Activated T-cell treated with anti-CD3 and anti-CD28 coated beads, Interleukin-2, amount 50 U/mL, for 24 hours (primary cell): ENCODE data around the gene FCER1G.
A peak's percentile ranks its signal among the peaks of the same experiment; 100 is the strongest.
"Not testable (repeated sequence)": the region's sequence is repeated elsewhere in the genome, so short reads cannot be mapped to it uniquely, and the experiment has no call there.

Source experiments
- DNase-seq: peaks from one replicate; pipeline ENCODE4 v3.0.0-alpha.2; 2020
- H3K27ac Mint-ChIP-seq: 2 replicates; pipeline ENCODE4 v1.8.0; 2020; ENCODE audit warnings: mild to moderate bottlenecking, mixed read lengths
- H3K27me3 Mint-ChIP-seq: 2 replicates; pipeline ENCODE4 v1.8.0; 2020; ENCODE audit warnings: mixed read lengths
- H3K36me3 Mint-ChIP-seq: 2 replicates; pipeline ENCODE4 v1.8.0; 2020; ENCODE audit warnings: low read depth, mixed read lengths
- H3K4me1 Mint-ChIP-seq: 2 replicates; pipeline ENCODE4 v1.8.0; 2020; ENCODE audit warnings: low read depth, mixed read lengths
- H3K4me3 Mint-ChIP-seq: 2 replicates; pipeline ENCODE4 v1.8.0; 2020; ENCODE audit warnings: mild to moderate bottlenecking, moderate library complexity, mixed read lengths
- H3K9me3 Mint-ChIP-seq: 2 replicates; pipeline ENCODE4 v1.8.0; 2020; ENCODE audit warnings: mixed read lengths

FCER1G gene

GRCh38 chr1:161209790-161210409, 5.2 kb upstream of the FCER1G start:
- Mint-ChIP-seq H3K27me3 (no peaks in the 10 kb centered on the region), H3K27ac (peak overlapping the region; percentile 88), H3K4me1 (peaks cover 35% of the 10 kb centered on the region), H3K36me3 (peaks cover 91% of the 10 kb centered on the region), H3K9me3 (no peaks in the 10 kb centered on the region), H3K4me3 (no peak overlapping the region)
- peak; percentile 76 for DNase-seq

GRCh38 chr1:161214369-161214768, 726 bp upstream of the FCER1G start:
- Mint-ChIP-seq H3K36me3 (peaks cover 60% of the 10 kb centered on the region), H3K4me1 (peaks cover 46% of the 10 kb centered on the region), H3K27me3 (no peaks in the 10 kb centered on the region), H3K27ac (no peak overlapping the region), H3K4me3 (no peak overlapping the region), H3K9me3 (no peaks in the 10 kb centered on the region)
- no peak for DNase-seq

GRCh38 chr1:161216945-161217712, 2.0 kb downstream of the FCER1G start:
- no peak for DNase-seq

GRCh38 chr1:161217831-161218230, 2.7 kb downstream of the FCER1G start:
- peaks cover 25% of the 10 kb centered on the region for H3K36me3 Mint-ChIP-seq
- no peaks in the 10 kb centered on the region for H3K27me3 Mint-ChIP-seq

More at GRCh38 chr1:161216945-161217712, 2.0 kb downstream of the FCER1G start:
- Mint-ChIP-seq H3K4me1 (peaks cover 55% of the 10 kb centered on the region), H3K27me3 (no peaks in the 10 kb centered on the region), H3K27ac (peak overlapping the region; percentile 76), H3K4me3 (no peak overlapping the region), H3K36me3 (peaks cover 32% of the 10 kb centered on the region), H3K9me3 (no peaks in the 10 kb centered on the region)

GRCh38 chr1:161218301-161219077, 3.4 kb downstream of the FCER1G start:
- no peak for DNase-seq
- peak overlapping the region; percentile 69 for H3K27ac Mint-ChIP-seq
- no peaks in the 10 kb centered on the region for H3K9me3 Mint-ChIP-seq
- peaks cover 18% of the 10 kb centered on the region for H3K36me3 Mint-ChIP-seq
- H3K4me3 Mint-ChIP-seq, result no peak overlapping the region
- H3K27me3 Mint-ChIP-seq, result no peaks in the 10 kb centered on the region
- H3K4me1 Mint-ChIP-seq, result peaks cover 55% of the 10 kb centered on the region

More at GRCh38 chr1:161217831-161218230, 2.7 kb downstream of the FCER1G start:
- DNase-seq, result no peak
- Mint-ChIP-seq H3K4me3 (no peak overlapping the region), H3K4me1 (peaks cover 55% of the 10 kb centered on the region), H3K27ac (peak overlapping the region; percentile 69), H3K9me3 (no peaks in the 10 kb centered on the region)

GRCh38 chr1:161219078-161219892, 4.2 kb downstream of the FCER1G start:
- H3K4me1 Mint-ChIP-seq, result peaks cover 55% of the 10 kb centered on the region
- H3K27ac Mint-ChIP-seq, result no peak overlapping the region
- no peaks in the 10 kb centered on the region for H3K27me3 Mint-ChIP-seq
- H3K36me3 Mint-ChIP-seq, result peaks cover 11% of the 10 kb centered on the region
- no peaks in the 10 kb centered on the region for H3K9me3 Mint-ChIP-seq
- DNase-seq, result no peak
- no peak overlapping the region for H3K4me3 Mint-ChIP-seq

GRCh38 chr1:161220002-161220401, 4.9 kb downstream of the FCER1G start:
- H3K27me3 Mint-ChIP-seq, result no peaks in the 10 kb centered on the region
- H3K27ac Mint-ChIP-seq, result no peak overlapping the region
- H3K36me3 Mint-ChIP-seq, result peaks cover 3% of the 10 kb centered on the region
- no peak overlapping the region for H3K4me3 Mint-ChIP-seq
- peaks cover 52% of the 10 kb centered on the region for H3K4me1 Mint-ChIP-seq
- H3K9me3 Mint-ChIP-seq, result no peaks in the 10 kb centered on the region
- DNase-seq, result no peak

- no peak overlapping the region for H3K27ac Mint-ChIP-seq
- no peak for DNase-seq
- H3K36me3 Mint-ChIP-seq, result peaks cover 12% of the 10 kb centered on the region
- H3K27me3 Mint-ChIP-seq, result no peaks in the 10 kb centered on the region
- H3K4me1 Mint-ChIP-seq, result peaks cover 57% of the 10 kb centered on the region
- H3K4me3 Mint-ChIP-seq, result no peak overlapping the region
- no peaks in the 10 kb centered on the region for H3K9me3 Mint-ChIP-seq
Measured at GRCh38 chr1:161222175-161223019, 7.3 kb downstream of the FCER1G start.

- Mint-ChIP-seq H3K4me1 (peaks cover 50% of the 10 kb centered on the region), H3K4me3 (no peak overlapping the region), H3K9me3 (no peaks in the 10 kb centered on the region), H3K36me3 (peaks cover 28% of the 10 kb centered on the region), H3K27ac (peak overlapping the region; percentile 53), H3K27me3 (no peaks in the 10 kb centered on the region)
- no peak for DNase-seq
Measured at GRCh38 chr1:161223805-161224694, 9.0 kb downstream of the FCER1G start.

GRCh38 chr1:161224695-161225087, 9.6 kb downstream of the FCER1G start:
- DNase-seq, result peak; percentile 20
- peak overlapping the region; percentile 99 for H3K27ac Mint-ChIP-seq
- H3K4me1 Mint-ChIP-seq, result peaks cover 44% of the 10 kb centered on the region
- not testable (repeated sequence) for H3K27me3 Mint-ChIP-seq, H3K9me3 Mint-ChIP-seq, H3K4me3 Mint-ChIP-seq
- peaks cover 35% of the 10 kb centered on the region for H3K36me3 Mint-ChIP-seq

GRCh38 chr1:161225178-161225533, 10.1 kb downstream of the FCER1G start:
- Mint-ChIP-seq H3K4me1 (peaks cover 39% of the 10 kb centered on the region), H3K27ac (peak overlapping the region; percentile 99)
- DNase-seq, result peak; percentile 36

GRCh38 chr1:161225534-161226319, 10.6 kb downstream of the FCER1G start, which contains the start of gene TOMM40L:
Gene TOMM40L, plus strand, starts transcription at chr1:161226060. Its CDS starts 430 bp downstream, at chr1:161226490.
- peak; percentile 88 for DNase-seq
- H3K27ac Mint-ChIP-seq, result peak within 1 kb of the TSS; percentile 99
- peak within 1 kb of the TSS; percentile 98 for H3K4me3 Mint-ChIP-seq
- peaks cover 44% of the 10 kb centered on the region for H3K36me3 Mint-ChIP-seq
- H3K4me1 Mint-ChIP-seq, result peaks cover 37% of the 10 kb centered on the region
- no peaks in the 10 kb centered on the region for H3K27me3 Mint-ChIP-seq
- no peaks in the 10 kb centered on the region for H3K9me3 Mint-ChIP-seq

More at GRCh38 chr1:161225178-161225533, 10.1 kb downstream of the FCER1G start:
- Mint-ChIP-seq H3K36me3 (peaks cover 38% of the 10 kb centered on the region), H3K27me3 (no peaks in the 10 kb centered on the region), H3K9me3 (no peaks in the 10 kb centered on the region), H3K4me3 (peak overlapping the region; percentile 44)
